Measurements from ENCODE around the gene NFIC. TPM values are rescaled to one million over a fixed set of nuclear protein-coding genes. Genes with fewer than 3 reads are reported as not detected.
A peak's percentile ranks its signal among the peaks of the same experiment; 100 is the strongest.

The NFIC gene
- total RNA-seq, 6 experiments from 2014 or later, result 94.6 to 168 (median 120) TPM

DNA sequence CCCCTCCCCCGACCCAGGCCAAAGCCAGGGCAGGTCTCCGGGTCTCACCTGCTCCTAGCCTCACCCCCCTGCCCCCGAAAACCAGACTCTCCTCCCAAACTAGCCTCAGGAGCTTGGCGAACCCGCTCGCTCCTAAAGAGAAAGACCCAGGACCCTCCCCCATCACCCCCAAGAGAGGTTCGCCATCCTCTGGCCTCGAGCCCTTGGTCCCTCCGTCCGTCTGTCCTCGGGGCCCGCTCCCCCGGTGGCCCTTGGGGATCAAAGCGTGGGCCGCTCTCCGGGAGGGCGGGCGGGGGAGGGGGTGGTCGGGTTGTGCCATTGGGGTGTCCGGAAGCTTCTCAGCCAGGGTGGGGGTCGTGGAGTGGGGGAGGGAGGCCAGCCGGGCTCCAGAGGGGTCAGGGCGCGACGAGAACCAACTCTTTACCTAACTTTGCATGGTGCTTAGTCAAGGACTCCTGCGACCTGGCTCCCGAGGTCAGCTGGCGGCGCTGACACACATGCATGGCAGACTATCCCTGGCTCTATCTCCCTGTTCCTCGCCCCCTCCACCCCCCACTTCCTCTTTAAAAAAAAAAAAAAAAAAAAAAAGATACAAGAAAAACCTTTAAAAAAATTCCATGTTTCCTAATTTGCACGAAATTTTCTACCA lies 98.3 kb downstream of the NFIC start:
- Histone ChIP-seq H3K9me3 (no peaks in the 10 kb centered on the region), H3K4me1 (peaks cover 0 to 17% (median 4%) of the 10 kb centered on the region in 4 donors), H3K4me3 (no peak overlapping the region), H3K27me3 (no peaks in the 10 kb centered on the region), H3K27ac (no peak overlapping the region), H3K36me3 (peaks cover 0 to 32% (median 3%) of the 10 kb centered on the region in 4 donors)
- ATAC-seq, result no peak
- intact Hi-C loops (cut with DNase I), result no loop called here
- 68% methylated on average over 11 of the region's 31 CpGs for WGBS (ENCODE audit: insufficient coverage, low coverage, low lambda C conversion rate, missing lambda C conversion rate)
- no peak for TF ChIP-seq CTCF (IDR thresholded peaks at IDR 0.05)
- TF ChIP-seq POLR2A (IDR thresholded peaks at IDR 0.05), result no peak
- no peak for DNase-seq

GRCh38 chr19:3465552-3465951 lies 99.2 kb downstream of the NFIC start:
- TF ChIP-seq CTCF (IDR thresholded peaks at IDR 0.05) (no peak), POLR2A (IDR thresholded peaks at IDR 0.05) (no peak)
- Histone ChIP-seq H3K4me3 (no peak overlapping the region), H3K36me3 (peaks cover 0 to 27% (median 3%) of the 10 kb centered on the region in 4 donors), H3K4me1 (peaks cover 0 to 11% (median 0%) of the 10 kb centered on the region in 4 donors), H3K27me3 (no peaks in the 10 kb centered on the region), H3K9me3 (no peaks in the 10 kb centered on the region), H3K27ac (no peak overlapping the region)
- DNase-seq (no peak), ATAC-seq (peak in 1 of 4 donors; percentile 4)
- no CpG with 5 or more reads among the region's 7 CpGs for WGBS (ENCODE audit: insufficient coverage, low coverage, low lambda C conversion rate, missing lambda C conversion rate)
- intact Hi-C loops (cut with DNase I), result no loop called here

- intact Hi-C loops (cut with DNase I), result no loop called here
- no peaks in the 10 kb centered on the region for H3K9me3 ChIP-seq
- no peaks in the 10 kb centered on the region for H3K27me3 ChIP-seq
- peaks cover 0 to 17% (median 3%) of the 10 kb centered on the region in 4 donors for H3K36me3 ChIP-seq
- no peak for ATAC-seq
- H3K4me1 ChIP-seq, result peaks cover 0 to 11% (median 0%) of the 10 kb centered on the region in 4 donors
- no peak overlapping the region for H3K27ac ChIP-seq
- TF ChIP-seq POLR2A (IDR thresholded peaks at IDR 0.05) (no peak), CTCF (IDR thresholded peaks at IDR 0.05) (no peak)
- WGBS (ENCODE audit: insufficient coverage, low coverage, low lambda C conversion rate, missing lambda C conversion rate), result 84% methylated on average over 8 of the region's 9 CpGs
- no peak overlapping the region for H3K4me3 ChIP-seq
- DNase-seq, result no peak
These were observed 100.3 kb downstream of the NFIC start for GRCh38 chr19:3466635-3467034.

- H3K4me3 ChIP-seq, result no peak overlapping the region
- H3K27me3 ChIP-seq, result no peaks in the 10 kb centered on the region
- H3K36me3 ChIP-seq, result peaks cover 0 to 8% (median under 1%) of the 10 kb centered on the region in 4 donors
- TF ChIP-seq CTCF (IDR thresholded peaks at IDR 0.05), result no peak
- no peak for TF ChIP-seq POLR2A (IDR thresholded peaks at IDR 0.05)
- H3K9me3 ChIP-seq, result no peaks in the 10 kb centered on the region
- ATAC-seq (peak; percentile 63 to 74 (median 66)), DNase-seq (peak; percentile 69 to 86 (median 82))
- intact Hi-C loops (cut with DNase I), result no loop called here
- H3K4me1 ChIP-seq, result peaks cover 0 to 11% (median 0%) of the 10 kb centered on the region in 4 donors
- 35% methylated on average over 8 of the region's 10 CpGs for WGBS (ENCODE audit: insufficient coverage, low coverage, low lambda C conversion rate, missing lambda C conversion rate)
- peak overlapping the region in 1 of 3 donors; percentile 46 for H3K27ac ChIP-seq
These were observed 101.2 kb downstream of the NFIC start for GRCh38 chr19:3467437-3468198.

Data from right lobe of liver (tissue), 6 donors.